ENCODE data around the gene STARD13.
A peak's percentile ranks its signal among the peaks of the same experiment; 100 is the strongest.

The STARD13 gene

GRCh38 chr13:33285420-33286124 lies at the start of gene STARD13:
TSS of gene STARD13 (minus strand) at chr13:33285755. CDS start at chr13:33285638, 117 bp downstream.
- Histone ChIP-seq H3K36me3 (ENCODE audit: control insufficient read depth in 5 of 5, insufficient read depth in 5 of 5, low read length in 5 of 5) (no peaks in the 10 kb centered on the region), H3K4me1 (ENCODE audit: control insufficient read depth in 5 of 5, insufficient read depth in 5 of 5, low read length in 5 of 5) (peaks cover 0 to 54% (median 51%) of the 10 kb centered on the region in 5 donors), H3K9me3 (ENCODE audit: control insufficient read depth in 5 of 5, low read length in 5 of 5) (no peaks in the 10 kb centered on the region), H3K9ac (ENCODE audit: low read length in 5 of 5) (peak within 1 kb of the TSS; percentile 83 to 98 (median 96)), H3K27ac (ENCODE audit: low read depth, low read length) (peak within 1 kb of the TSS; percentile 98), H3K27me3 (ENCODE audit: control insufficient read depth in 5 of 5, insufficient read depth in 4 of 5, low read length in 5 of 5) (no peaks in the 10 kb centered on the region), H3K4me3 (ENCODE audit: low read depth in 1 of 5, low read length in 5 of 5) (peak within 1 kb of the TSS; percentile 85 to 99 (median 99))

- no peak overlapping the region for H3K27ac ChIP-seq (ENCODE audit: low read depth, low read length)
- no peak overlapping the region for H3K9ac ChIP-seq (ENCODE audit: low read length in 5 of 5)
- H3K9me3 ChIP-seq (ENCODE audit: control insufficient read depth in 5 of 5, low read length in 5 of 5): no peaks in the 10 kb centered on the region
- H3K27me3 ChIP-seq (ENCODE audit: control insufficient read depth in 5 of 5, insufficient read depth in 4 of 5, low read length in 5 of 5): no peaks in the 10 kb centered on the region
- H3K4me3 ChIP-seq (ENCODE audit: low read depth in 1 of 5, low read length in 5 of 5): no peak overlapping the region
- H3K36me3 ChIP-seq (ENCODE audit: control insufficient read depth in 5 of 5, insufficient read depth in 5 of 5, low read length in 5 of 5): no peaks in the 10 kb centered on the region
- peaks cover 0 to 6% (median 0%) of the 10 kb centered on the region in 5 donors for H3K4me1 ChIP-seq (ENCODE audit: control insufficient read depth in 5 of 5, insufficient read depth in 5 of 5, low read length in 5 of 5)
Measured at GRCh38 chr13:33334831-33335230, 49.3 kb upstream of the STARD13 start.

GRCh38 chr13:33331962-33332361 lies 46.4 kb upstream of the STARD13 start:
- no peak overlapping the region for H3K4me3 ChIP-seq (ENCODE audit: low read depth in 1 of 5, low read length in 5 of 5)
- H3K4me1 ChIP-seq (ENCODE audit: control insufficient read depth in 5 of 5, insufficient read depth in 5 of 5, low read length in 5 of 5): peaks cover 0 to 6% (median 0%) of the 10 kb centered on the region in 5 donors
- H3K9me3 ChIP-seq (ENCODE audit: control insufficient read depth in 5 of 5, low read length in 5 of 5): no peaks in the 10 kb centered on the region
- no peak overlapping the region for H3K9ac ChIP-seq (ENCODE audit: low read length in 5 of 5)
- no peak overlapping the region for H3K27ac ChIP-seq (ENCODE audit: low read depth, low read length)
- no peaks in the 10 kb centered on the region for H3K27me3 ChIP-seq (ENCODE audit: control insufficient read depth in 5 of 5, insufficient read depth in 4 of 5, low read length in 5 of 5)
- H3K36me3 ChIP-seq (ENCODE audit: control insufficient read depth in 5 of 5, insufficient read depth in 5 of 5, low read length in 5 of 5): no peaks in the 10 kb centered on the region

GRCh38 chr13:33330483-33330882 lies 44.9 kb upstream of the STARD13 start:
- Histone ChIP-seq H3K9me3 (ENCODE audit: control insufficient read depth in 5 of 5, low read length in 5 of 5) (no peaks in the 10 kb centered on the region), H3K9ac (ENCODE audit: low read length in 5 of 5) (no peak overlapping the region), H3K36me3 (ENCODE audit: control insufficient read depth in 5 of 5, insufficient read depth in 5 of 5, low read length in 5 of 5) (no peaks in the 10 kb centered on the region), H3K27me3 (ENCODE audit: control insufficient read depth in 5 of 5, insufficient read depth in 4 of 5, low read length in 5 of 5) (no peaks in the 10 kb centered on the region), H3K4me1 (ENCODE audit: control insufficient read depth in 5 of 5, insufficient read depth in 5 of 5, low read length in 5 of 5) (peaks cover 0 to 10% (median 5%) of the 10 kb centered on the region in 5 donors), H3K27ac (ENCODE audit: low read depth, low read length) (no peak overlapping the region), H3K4me3 (ENCODE audit: low read depth in 1 of 5, low read length in 5 of 5) (no peak overlapping the region)

GRCh38 chr13:33328701-33329100 lies 43.1 kb upstream of the STARD13 start:
- no peak overlapping the region for H3K4me3 ChIP-seq (ENCODE audit: low read depth in 1 of 5, low read length in 5 of 5)
- H3K9ac ChIP-seq (ENCODE audit: low read length in 5 of 5): no peak overlapping the region
- no peaks in the 10 kb centered on the region for H3K27me3 ChIP-seq (ENCODE audit: control insufficient read depth in 5 of 5, insufficient read depth in 4 of 5, low read length in 5 of 5)
- H3K27ac ChIP-seq (ENCODE audit: low read depth, low read length): no peak overlapping the region
- no peaks in the 10 kb centered on the region for H3K36me3 ChIP-seq (ENCODE audit: control insufficient read depth in 5 of 5, insufficient read depth in 5 of 5, low read length in 5 of 5)
- peaks cover 0 to 14% (median 11%) of the 10 kb centered on the region in 5 donors for H3K4me1 ChIP-seq (ENCODE audit: control insufficient read depth in 5 of 5, insufficient read depth in 5 of 5, low read length in 5 of 5)
- H3K9me3 ChIP-seq (ENCODE audit: control insufficient read depth in 5 of 5, low read length in 5 of 5): no peaks in the 10 kb centered on the region

GRCh38 chr13:33326723-33327122 lies 41.2 kb upstream of the STARD13 start:
- Histone ChIP-seq H3K4me3 (ENCODE audit: low read depth in 1 of 5, low read length in 5 of 5) (no peak overlapping the region), H3K27me3 (ENCODE audit: control insufficient read depth in 5 of 5, insufficient read depth in 4 of 5, low read length in 5 of 5) (no peaks in the 10 kb centered on the region), H3K4me1 (ENCODE audit: control insufficient read depth in 5 of 5, insufficient read depth in 5 of 5, low read length in 5 of 5) (peaks cover 0 to 26% (median 14%) of the 10 kb centered on the region in 5 donors), H3K9ac (ENCODE audit: low read length in 5 of 5) (no peak overlapping the region), H3K27ac (ENCODE audit: low read depth, low read length) (peak overlapping the region; percentile 3), H3K9me3 (ENCODE audit: control insufficient read depth in 5 of 5, low read length in 5 of 5) (no peaks in the 10 kb centered on the region), H3K36me3 (ENCODE audit: control insufficient read depth in 5 of 5, insufficient read depth in 5 of 5, low read length in 5 of 5) (no peaks in the 10 kb centered on the region)

GRCh38 chr13:33326246-33326645 lies 40.7 kb upstream of the STARD13 start:
- peak overlapping the region; percentile 3 for H3K27ac ChIP-seq (ENCODE audit: low read depth, low read length)

GRCh38 chr13:33323801-33324510 lies 38.4 kb upstream of the STARD13 start:
- Histone ChIP-seq H3K4me1 (ENCODE audit: control insufficient read depth in 5 of 5, insufficient read depth in 5 of 5, low read length in 5 of 5) (peaks cover 0 to 22% (median 14%) of the 10 kb centered on the region in 5 donors), H3K36me3 (ENCODE audit: control insufficient read depth in 5 of 5, insufficient read depth in 5 of 5, low read length in 5 of 5) (no peaks in the 10 kb centered on the region), H3K9ac (ENCODE audit: low read length in 5 of 5) (no peak overlapping the region), H3K4me3 (ENCODE audit: low read depth in 1 of 5, low read length in 5 of 5) (no peak overlapping the region), H3K9me3 (ENCODE audit: control insufficient read depth in 5 of 5, low read length in 5 of 5) (peaks cover 0 to 3% (median 0%) of the 10 kb centered on the region in 5 donors), H3K27ac (ENCODE audit: low read depth, low read length) (no peak overlapping the region), H3K27me3 (ENCODE audit: control insufficient read depth in 5 of 5, insufficient read depth in 4 of 5, low read length in 5 of 5) (no peaks in the 10 kb centered on the region)

More at GRCh38 chr13:33326246-33326645, 40.7 kb upstream of the STARD13 start:
- Histone ChIP-seq H3K4me1 (ENCODE audit: control insufficient read depth in 5 of 5, insufficient read depth in 5 of 5, low read length in 5 of 5) (peaks cover 0 to 28% (median 14%) of the 10 kb centered on the region in 5 donors), H3K4me3 (ENCODE audit: low read depth in 1 of 5, low read length in 5 of 5) (peak overlapping the region in 1 of 5 donors; percentile 4), H3K9me3 (ENCODE audit: control insufficient read depth in 5 of 5, low read length in 5 of 5) (no peaks in the 10 kb centered on the region), H3K27me3 (ENCODE audit: control insufficient read depth in 5 of 5, insufficient read depth in 4 of 5, low read length in 5 of 5) (no peaks in the 10 kb centered on the region), H3K9ac (ENCODE audit: low read length in 5 of 5) (no peak overlapping the region), H3K36me3 (ENCODE audit: control insufficient read depth in 5 of 5, insufficient read depth in 5 of 5, low read length in 5 of 5) (no peaks in the 10 kb centered on the region)

- Histone ChIP-seq H3K27me3 (ENCODE audit: control insufficient read depth in 5 of 5, insufficient read depth in 4 of 5, low read length in 5 of 5) (no peaks in the 10 kb centered on the region), H3K36me3 (ENCODE audit: control insufficient read depth in 5 of 5, insufficient read depth in 5 of 5, low read length in 5 of 5) (no peaks in the 10 kb centered on the region), H3K4me1 (ENCODE audit: control insufficient read depth in 5 of 5, insufficient read depth in 5 of 5, low read length in 5 of 5) (peaks cover 0 to 22% (median 14%) of the 10 kb centered on the region in 5 donors), H3K27ac (ENCODE audit: low read depth, low read length) (no peak overlapping the region), H3K9me3 (ENCODE audit: control insufficient read depth in 5 of 5, low read length in 5 of 5) (peaks cover 0 to 7% (median 2%) of the 10 kb centered on the region in 5 donors), H3K9ac (ENCODE audit: low read length in 5 of 5) (no peak overlapping the region), H3K4me3 (ENCODE audit: low read depth in 1 of 5, low read length in 5 of 5) (no peak overlapping the region)
Measured at GRCh38 chr13:33322965-33323668, 37.6 kb upstream of the STARD13 start.

- Histone ChIP-seq H3K27ac (ENCODE audit: low read depth, low read length) (peak overlapping the region; percentile 63), H3K4me1 (ENCODE audit: control insufficient read depth in 5 of 5, insufficient read depth in 5 of 5, low read length in 5 of 5) (peaks cover 0 to 22% (median 14%) of the 10 kb centered on the region in 5 donors), H3K9me3 (ENCODE audit: control insufficient read depth in 5 of 5, low read length in 5 of 5) (peaks cover 0 to 7% (median 2%) of the 10 kb centered on the region in 5 donors), H3K27me3 (ENCODE audit: control insufficient read depth in 5 of 5, insufficient read depth in 4 of 5, low read length in 5 of 5) (no peaks in the 10 kb centered on the region), H3K4me3 (ENCODE audit: low read depth in 1 of 5, low read length in 5 of 5) (peak overlapping the region in 3 of 5 donors; percentile 41 to 46 (median 45)), H3K36me3 (ENCODE audit: control insufficient read depth in 5 of 5, insufficient read depth in 5 of 5, low read length in 5 of 5) (no peaks in the 10 kb centered on the region), H3K9ac (ENCODE audit: low read length in 5 of 5) (peak overlapping the region in 1 of 5 donors; percentile 11)
Measured at GRCh38 chr13:33322543-33322809, 36.9 kb upstream of the STARD13 start.

Measured in subcutaneous abdominal adipose tissue (tissue), 5 donors.